Lower lobe of right lung (tissue), 2 donors: ENCODE measurements around the gene SSBP1. TPM values are rescaled to one million over a fixed set of nuclear protein-coding genes. Genes with fewer than 3 reads are reported as not detected.

Experiments
- ATAC-seq, 2 donors: fragments of 200-7000 bp; cut with Tn5 transposase; one replicate each; pipeline ENCODE4 v1.9.1; 2020 to 2022; ENCODE audit warnings: mild to moderate bottlenecking in 2 of 2, moderate library complexity in 2 of 2
- DNase-seq: peaks from one replicate; pipeline ENCODE4 v3.0.0-alpha.2; 2020
- H3K27ac ChIP-seq: fragments of 200-600 bp; one replicate; pipeline ENCODE4 v1.8.0; 2022
- H3K27me3 ChIP-seq: fragments of 200-600 bp; one replicate; pipeline ENCODE4 v1.8.0; 2022; ENCODE audit warnings: low read depth
- H3K36me3 ChIP-seq: fragments of 200-600 bp; one replicate; pipeline ENCODE4 v1.8.0; 2022; ENCODE audit warnings: mild to moderate bottlenecking
- H3K4me1 ChIP-seq: fragments of 200-600 bp; one replicate; pipeline ENCODE4 v1.8.0; 2022
- H3K4me3 ChIP-seq: fragments of 200-600 bp; one replicate; pipeline ENCODE4 v1.8.0; 2022; ENCODE audit warnings: mild to moderate bottlenecking
- H3K9me3 ChIP-seq: fragments of 200-600 bp; one replicate; pipeline ENCODE4 v1.8.0; 2022
- CTCF ChIP-seq: fragments of 200-600 bp; IDR thresholded peaks from one replicate; pipeline ENCODE4 v1.8.0; 2022; ENCODE audit warnings: antibody characterized with exemption, mild to moderate bottlenecking
- intact Hi-C: fragments of 100-400 bp; cut with DNase I; formaldehyde crosslinking; loops from one replicate; pipeline ENCODE4 v1.11.0; 2022
- total RNA-seq: library from RNA; stranded (reverse); fragmentation: NEBNext Ultra II Directional; extraction: Animal tissue kit (Norgen Biotek cat#: 25700); gene quantifications from one replicate; pipeline ENCODE4 v1.2.1, GENCODE V29; 2021
- donor health status: DM: no; HTN: yes; CAD: no; lungs with severe emphysema.

SSBP1 gene
- total RNA-seq, 1 donor from 2014 or later, result 65.2 TPM

- no peaks in the 10 kb centered on the region for H3K27me3 ChIP-seq
- H3K9me3 ChIP-seq, result no peaks in the 10 kb centered on the region
- peak; percentile 19 to 34 for ATAC-seq
- no peak overlapping the region for H3K4me3 ChIP-seq
- no peaks in the 10 kb centered on the region for H3K36me3 ChIP-seq
- intact Hi-C loops, result no loop called here
- peaks cover 47% of the 10 kb centered on the region for H3K4me1 ChIP-seq
- peak overlapping the region; percentile 2 for H3K27ac ChIP-seq
- DNase-seq, result peak; percentile 48
- TF ChIP-seq CTCF, result no peak
Observed at GRCh38 chr7:141695803-141696289, 42.3 kb upstream of the SSBP1 start.

GRCh38 chr7:141696348-141696747 lies 41.8 kb upstream of the SSBP1 start:
- intact Hi-C loops, result no loop called here
- Histone ChIP-seq H3K27ac (peak overlapping the region; percentile 2), H3K36me3 (no peaks in the 10 kb centered on the region), H3K4me1 (peaks cover 48% of the 10 kb centered on the region), H3K4me3 (no peak overlapping the region), H3K9me3 (no peaks in the 10 kb centered on the region), H3K27me3 (no peaks in the 10 kb centered on the region)
- no peak for TF ChIP-seq CTCF
- ATAC-seq, result no peak
- no peak for DNase-seq

- intact Hi-C loops, result no loop called here
- H3K4me1 ChIP-seq, result peaks cover 49% of the 10 kb centered on the region
- no peak overlapping the region for H3K4me3 ChIP-seq
- ATAC-seq (no peak), DNase-seq (no peak)
- H3K9me3 ChIP-seq, result no peaks in the 10 kb centered on the region
- no peaks in the 10 kb centered on the region for H3K36me3 ChIP-seq
- no peak for TF ChIP-seq CTCF
- H3K27ac ChIP-seq, result no peak overlapping the region
- H3K27me3 ChIP-seq, result no peaks in the 10 kb centered on the region
Observed at GRCh38 chr7:141697211-141697871, 40.8 kb upstream of the SSBP1 start.

GRCh38 chr7:141698247-141699015 lies 39.7 kb upstream of the SSBP1 start:
- H3K4me1 ChIP-seq, result peaks cover 58% of the 10 kb centered on the region
- no peak for DNase-seq
- intact Hi-C loops, result no loop called here
- H3K36me3 ChIP-seq, result no peaks in the 10 kb centered on the region
- no peak for ATAC-seq
- no peaks in the 10 kb centered on the region for H3K27me3 ChIP-seq
- no peak for TF ChIP-seq CTCF
- H3K9me3 ChIP-seq, result no peaks in the 10 kb centered on the region
- no peak overlapping the region for H3K4me3 ChIP-seq
- H3K27ac ChIP-seq, result no peak overlapping the region

- Histone ChIP-seq H3K36me3 (no peaks in the 10 kb centered on the region), H3K27me3 (no peaks in the 10 kb centered on the region), H3K4me1 (peaks cover 51% of the 10 kb centered on the region), H3K9me3 (no peaks in the 10 kb centered on the region), H3K27ac (no peak overlapping the region), H3K4me3 (no peak overlapping the region)
- no peak for TF ChIP-seq CTCF
- intact Hi-C loops, result no loop called here
- DNase-seq, result no peak
- ATAC-seq, result no peak
Observed at GRCh38 chr7:141699860-141700259, 38.3 kb upstream of the SSBP1 start.
